Measurements from ENCODE around the gene ZNF544. TPM values are rescaled to one million over a fixed set of nuclear protein-coding genes. Genes with fewer than 3 reads are reported as not detected.
A peak's percentile ranks its signal among the peaks of the same experiment; 100 is the strongest.

Gene ZNF544
- total and polyA plus RNA-seq, 2 donors (not counting 1 experiment from before 2014, with no cell fraction given) = 37.1 to 65.7 TPM

DNA sequence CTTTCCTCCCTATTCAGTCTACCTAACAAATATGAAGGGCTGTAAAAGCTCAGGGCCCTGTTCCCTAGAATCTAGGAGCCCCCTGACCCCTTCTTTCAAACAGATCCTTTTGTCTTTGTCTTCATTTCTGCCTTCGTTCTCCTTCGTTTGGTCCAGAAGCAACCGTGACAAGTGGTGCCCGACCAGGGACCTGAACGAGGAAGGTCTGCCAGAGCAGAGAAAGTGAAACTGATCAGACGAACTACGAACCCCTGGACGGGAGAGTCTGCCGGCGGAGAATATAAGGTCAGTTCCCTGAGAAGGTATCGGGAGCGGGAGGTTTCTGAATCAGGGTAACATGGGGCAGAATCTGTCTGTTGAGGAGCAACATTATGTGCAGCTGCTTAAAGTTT is 77.2 kb downstream of the ZNF544 start:
- H3K9me3 ChIP-seq (ENCODE audit: control extremely low read depth in 1 of 3, control insufficient read depth in 2 of 3, insufficient read depth in 1 of 3, low read length in 2 of 3) = peaks cover 0 to 6% (median 0%) of the 10 kb centered on the region in 3 donors
- H3K4me2 ChIP-seq (replicated peaks; ENCODE audit: low read depth, low read length, poor library complexity, severe bottlenecking) = peak overlapping the region; percentile 79
- H3K79me2 ChIP-seq (ENCODE audit: control insufficient read depth, insufficient read depth, low read length) = peaks cover 47% of the 10 kb centered on the region
- peak overlapping the region; percentile 85 to 93 for H3K27ac ChIP-seq (ENCODE audit: low read length in 2 of 2)
- intact Hi-C loops (cut with micrococcal nuclease) = loop anchor here (1.0 to 5.0 kb wide), 15 partner anchors 20 to 1634 kb away; partner anchors contain the start of genes RPS5, TRIM28, ZNF132 and ZNF274
- H3K4me3 ChIP-seq (ENCODE audit: control extremely low read depth in 1 of 5, extremely low read depth in 1 of 5, insufficient read depth in 1 of 5, low read depth in 2 of 5, low read length in 4 of 5) = peak overlapping the region; percentile 39 to 94 (median 88)
- Mint-ChIP-seq H3K4me3 (peak overlapping the region; percentile 97), H3K27ac (peak overlapping the region; percentile 67), H3K4me1 (peaks cover 36% of the 10 kb centered on the region), H3K27me3 (no peaks in the 10 kb centered on the region), H3K9me3 (ENCODE audit: insufficient read depth) (no peaks in the 10 kb centered on the region)
- H3K27me3 ChIP-seq (replicated peaks in 1 of 4; ENCODE audit: control extremely low read depth in 1 of 4, control insufficient read depth in 3 of 4, insufficient read depth in 4 of 4, low read length in 3 of 4) = no peaks in the 10 kb centered on the region
- H3K36me3 ChIP-seq (replicated peaks in 1 of 2; ENCODE audit: control extremely low read depth in 1 of 2, control insufficient read depth in 1 of 2, extremely low read depth in 1 of 2, insufficient read depth in 2 of 2, low read length in 1 of 2) = peaks cover 0 to 33% of the 10 kb centered on the region in 2 experiments
- peak overlapping the region; percentile 91 for H2AFZ ChIP-seq (ENCODE audit: insufficient read depth, low read depth, low read length, poor library complexity, severe bottlenecking)
- ChIA-PET POLR2A (interaction anchor here (1.7 to 3.3 kb wide), 2 partner anchors 21 to 57 kb away, joined by 6 to 12 read pairs; partner anchors contain the start of genes ZNF497 and ZSCAN22), CTCF (interaction anchor here (0.7 to 1.2 kb wide), 3 partner anchors 20 to 900 kb away, joined by 3 to 4 read pairs (median 3); partner anchors contain the start of gene ZBTB45)
- peak; percentile 41 for DNase-seq
- H3K9ac ChIP-seq (ENCODE audit: low read length) = peak overlapping the region; percentile 84
- ATAC-seq (ENCODE audit: low read depth) = no peak
- H3K4me1 ChIP-seq (ENCODE audit: control insufficient read depth in 2 of 2, insufficient read depth in 2 of 2, low read length in 2 of 2) = peaks cover 15 to 18% of the 10 kb centered on the region in 2 donors
- TF ChIP-seq, protein P1, sequence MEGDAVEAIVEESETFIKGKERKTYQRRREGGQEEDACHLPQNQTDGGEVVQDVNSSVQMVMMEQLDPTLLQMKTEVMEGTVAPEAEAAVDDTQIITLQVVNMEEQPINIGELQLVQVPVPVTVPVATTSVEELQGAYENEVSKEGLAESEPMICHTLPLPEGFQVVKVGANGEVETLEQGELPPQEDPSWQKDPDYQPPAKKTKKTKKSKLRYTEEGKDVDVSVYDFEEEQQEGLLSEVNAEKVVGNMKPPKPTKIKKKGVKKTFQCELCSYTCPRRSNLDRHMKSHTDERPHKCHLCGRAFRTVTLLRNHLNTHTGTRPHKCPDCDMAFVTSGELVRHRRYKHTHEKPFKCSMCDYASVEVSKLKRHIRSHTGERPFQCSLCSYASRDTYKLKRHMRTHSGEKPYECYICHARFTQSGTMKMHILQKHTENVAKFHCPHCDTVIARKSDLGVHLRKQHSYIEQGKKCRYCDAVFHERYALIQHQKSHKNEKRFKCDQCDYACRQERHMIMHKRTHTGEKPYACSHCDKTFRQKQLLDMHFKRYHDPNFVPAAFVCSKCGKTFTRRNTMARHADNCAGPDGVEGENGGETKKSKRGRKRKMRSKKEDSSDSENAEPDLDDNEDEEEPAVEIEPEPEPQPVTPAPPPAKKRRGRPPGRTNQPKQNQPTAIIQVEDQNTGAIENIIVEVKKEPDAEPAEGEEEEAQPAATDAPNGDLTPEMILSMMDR (IDR thresholded peaks at IDR 0.05) = no peak
- WGBS (ENCODE audit: insufficient coverage) = 74% methylated on average over 11 of the region's 12 CpGs
- H4K20me1 ChIP-seq (ENCODE audit: control insufficient read depth, insufficient read depth, low read length, poor library complexity, severe bottlenecking) = no peaks in the 10 kb centered on the region

- Mint-ChIP-seq H3K4me1 (peaks cover 36% of the 10 kb centered on the region), H3K9me3 (ENCODE audit: insufficient read depth) (no peaks in the 10 kb centered on the region), H3K27ac (no peak overlapping the region), H3K27me3 (no peaks in the 10 kb centered on the region), H3K4me3 (peak overlapping the region; percentile 23)
- ChIA-PET POLR2A (no interaction called here), CTCF (no interaction called here)
- peaks cover 15 to 18% of the 10 kb centered on the region in 2 donors for H3K4me1 ChIP-seq (ENCODE audit: control insufficient read depth in 2 of 2, insufficient read depth in 2 of 2, low read length in 2 of 2)
- H3K27ac ChIP-seq (ENCODE audit: low read length in 2 of 2) = no peak overlapping the region
- ATAC-seq (ENCODE audit: low read depth) (no peak), DNase-seq (no peak)
- H3K27me3 ChIP-seq (replicated peaks in 1 of 4; ENCODE audit: control extremely low read depth in 1 of 4, control insufficient read depth in 3 of 4, insufficient read depth in 4 of 4, low read length in 3 of 4) = no peaks in the 10 kb centered on the region
- H2AFZ ChIP-seq (ENCODE audit: insufficient read depth, low read depth, low read length, poor library complexity, severe bottlenecking) = no peak overlapping the region
- no peak overlapping the region for H3K9ac ChIP-seq (ENCODE audit: low read length)
- intact Hi-C loops (cut with micrococcal nuclease) = loop anchor here (5.0 kb wide), 1 partner anchor 1635 kb away; the partner anchor contains the start of gene ZNF835
- H3K4me3 ChIP-seq (ENCODE audit: control extremely low read depth in 1 of 5, extremely low read depth in 1 of 5, insufficient read depth in 1 of 5, low read depth in 2 of 5, low read length in 4 of 5) = no peak overlapping the region
- peaks cover 0 to 6% (median 0%) of the 10 kb centered on the region in 3 donors for H3K9me3 ChIP-seq (ENCODE audit: control extremely low read depth in 1 of 3, control insufficient read depth in 2 of 3, insufficient read depth in 1 of 3, low read length in 2 of 3)
- 100% methylated on average over 2 of the region's 4 CpGs for WGBS (ENCODE audit: insufficient coverage)
- H3K36me3 ChIP-seq (replicated peaks in 1 of 2; ENCODE audit: control extremely low read depth in 1 of 2, control insufficient read depth in 1 of 2, extremely low read depth in 1 of 2, insufficient read depth in 2 of 2, low read length in 1 of 2) = peaks cover 0 to 43% of the 10 kb centered on the region in 2 experiments
- no peak overlapping the region for H3K4me2 ChIP-seq (replicated peaks; ENCODE audit: low read depth, low read length, poor library complexity, severe bottlenecking)
- peaks cover 11% of the 10 kb centered on the region for H4K20me1 ChIP-seq (ENCODE audit: control insufficient read depth, insufficient read depth, low read length, poor library complexity, severe bottlenecking)
- TF ChIP-seq, protein P1 (IDR thresholded peaks at IDR 0.05) = no peak
- TF ChIP-seq EZH2 (IDR thresholded peaks at IDR 0.05; ENCODE audit: borderline replicate concordance, insufficient read depth, low read depth, low read length, poor library complexity, severe bottlenecking) = no peak
- H3K79me2 ChIP-seq (ENCODE audit: control insufficient read depth, insufficient read depth, low read length) = peaks cover 41% of the 10 kb centered on the region
Measured at GRCh38 chr19:58307736-58308135, 79.0 kb downstream of the ZNF544 start.
